ENCODE data around the gene B4GALT3.

Gene B4GALT3

DNA sequence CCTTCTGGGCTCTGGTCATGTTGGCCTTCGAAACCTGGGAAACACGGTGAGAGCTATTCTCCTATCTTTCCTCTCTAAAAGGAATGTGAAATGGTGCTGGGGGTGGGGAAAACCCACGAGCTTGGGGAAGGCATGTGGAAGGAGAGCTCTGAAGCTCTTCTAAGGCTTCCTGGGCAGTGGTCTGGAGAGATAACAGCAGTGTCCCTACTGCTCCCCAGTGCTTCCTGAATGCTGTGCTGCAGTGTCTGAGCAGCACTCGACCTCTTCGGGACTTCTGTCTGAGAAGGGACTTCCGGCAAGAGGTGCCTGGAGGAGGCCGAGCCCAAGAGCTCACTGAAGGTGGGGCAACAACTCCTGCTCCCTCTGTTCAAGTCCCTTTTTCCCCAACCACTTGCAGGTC, 15.3 kb downstream of the B4GALT3 start:
- in situ Hi-C loops (cut with HindIII; ENCODE audit: low pct_unique_long_range_greater_than_20kb, low sequenced_read_pairs): no loop called here
- no peak for DNase-seq (ENCODE audit: low read depth in 1 of 2, low spot score in 1 of 2)
- no peak for TF ChIP-seq JUND (IDR thresholded peaks at IDR 0.05; ENCODE audit: low read depth)

DNA sequence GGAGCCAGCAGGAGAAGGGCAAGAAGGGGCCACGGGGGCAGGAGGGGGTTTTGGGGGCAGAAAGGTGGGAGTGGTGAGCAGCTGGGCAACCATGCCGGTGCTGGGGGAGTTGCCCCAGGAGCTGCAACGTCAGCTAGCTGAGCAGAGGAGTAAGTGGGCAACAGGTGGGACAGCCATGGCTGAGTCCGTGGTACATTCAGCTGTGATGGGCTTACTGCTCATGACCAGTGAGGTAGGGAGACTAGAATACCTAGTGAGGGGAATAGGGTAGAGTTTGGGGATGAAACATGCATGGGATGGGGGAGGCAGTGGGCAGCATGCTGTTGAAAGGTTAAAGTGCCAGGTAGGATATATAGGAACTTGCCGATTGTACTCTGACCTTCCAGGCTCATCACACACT, 15.7 kb downstream of the B4GALT3 start:
- in situ Hi-C loops (cut with HindIII; ENCODE audit: low pct_unique_long_range_greater_than_20kb, low sequenced_read_pairs): no loop called here
- no peak for DNase-seq (ENCODE audit: low read depth in 1 of 2, low spot score in 1 of 2)
- no peak for TF ChIP-seq JUND (IDR thresholded peaks at IDR 0.05; ENCODE audit: low read depth)

DNA sequence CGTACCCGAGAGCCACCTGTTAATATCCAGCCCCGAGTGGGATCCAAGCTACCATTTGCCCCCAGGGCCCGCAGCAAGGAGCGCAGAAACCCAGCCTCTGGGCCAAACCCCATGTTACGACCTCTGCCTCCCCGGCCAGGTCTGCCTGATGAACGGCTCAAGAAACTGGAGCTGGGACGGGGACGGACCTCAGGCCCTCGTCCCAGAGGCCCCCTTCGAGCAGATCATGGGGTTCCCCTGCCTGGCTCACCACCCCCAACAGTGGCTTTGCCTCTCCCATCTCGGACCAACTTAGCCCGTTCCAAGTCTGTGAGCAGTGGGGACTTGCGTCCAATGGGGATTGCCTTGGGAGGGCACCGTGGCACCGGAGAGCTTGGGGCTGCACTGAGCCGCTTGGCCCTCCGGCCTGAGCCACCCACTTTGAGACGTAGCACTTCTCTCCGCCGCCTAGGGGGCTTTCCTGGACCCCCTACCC, 16.6 kb downstream of the B4GALT3 start:
- in situ Hi-C loops (cut with HindIII; ENCODE audit: low pct_unique_long_range_greater_than_20kb, low sequenced_read_pairs): no loop called here
- DNase-seq (ENCODE audit: low read depth in 1 of 2, low spot score in 1 of 2): no peak
- no peak for TF ChIP-seq JUND (IDR thresholded peaks at IDR 0.05; ENCODE audit: low read depth)

DNA sequence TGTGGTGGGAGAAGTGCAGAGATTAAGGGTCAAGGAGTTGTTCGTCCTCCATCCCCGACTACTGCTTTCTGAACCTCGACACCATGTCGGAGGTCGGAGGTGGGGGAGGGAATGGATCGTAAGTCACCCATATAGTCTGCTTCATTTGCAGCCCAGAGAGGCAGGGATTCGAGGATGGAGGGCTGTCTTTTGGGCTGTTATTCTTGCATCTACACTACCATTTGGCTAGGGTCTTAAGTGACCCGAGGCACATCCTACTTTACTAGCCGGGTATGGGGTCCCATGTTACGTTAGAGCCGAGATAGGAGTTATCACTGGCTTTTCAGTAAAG, 17.4 kb downstream of the B4GALT3 start:
- TF ChIP-seq JUND (IDR thresholded peaks at IDR 0.05; ENCODE audit: low read depth): no peak
- no peak for DNase-seq (ENCODE audit: low read depth in 1 of 2, low spot score in 1 of 2)
- in situ Hi-C loops (cut with HindIII; ENCODE audit: low pct_unique_long_range_greater_than_20kb, low sequenced_read_pairs): no loop called here

DNA sequence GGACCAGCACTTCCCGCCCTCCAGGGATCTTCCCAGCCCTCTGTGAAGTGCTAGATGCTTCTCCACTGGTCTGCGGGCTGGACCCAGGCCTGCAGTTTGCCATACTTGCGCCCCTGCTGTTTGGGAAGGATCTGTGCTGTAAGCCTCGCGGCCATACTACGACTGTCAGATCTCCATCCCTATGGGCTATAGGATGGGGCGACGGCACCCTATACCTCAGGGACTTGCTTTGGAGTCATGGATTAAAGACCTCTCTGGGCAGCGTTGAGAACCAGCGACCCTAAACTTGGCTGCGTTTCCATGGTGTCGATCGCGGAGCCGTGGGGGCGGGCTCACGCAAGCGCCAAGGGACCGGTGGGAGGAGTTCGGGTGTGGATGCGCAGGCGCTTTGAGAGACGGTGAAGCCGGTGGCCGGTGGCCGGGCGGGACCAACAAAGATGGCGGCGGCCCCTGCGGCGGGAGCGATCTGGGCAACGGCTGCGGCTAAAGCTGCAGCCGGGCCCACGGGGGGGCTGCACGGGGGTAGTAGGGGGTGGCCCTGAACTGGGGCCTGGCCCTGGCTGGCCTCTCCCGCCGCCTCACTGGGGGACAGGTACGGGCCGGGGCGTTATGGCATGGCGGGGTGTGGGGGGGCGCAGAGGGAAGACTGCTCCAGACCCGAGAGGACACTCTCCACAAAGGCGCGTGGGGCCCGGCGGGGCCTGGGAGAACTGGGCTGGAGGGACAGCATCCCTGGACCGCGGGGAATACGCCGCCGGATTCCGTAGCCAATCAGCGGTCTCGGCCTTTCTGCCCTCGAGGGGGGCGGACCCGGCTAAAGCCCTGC, 18.0 kb downstream of the B4GALT3 start, which contains the start of gene USP21:
Gene USP21, plus strand, starts transcription at position 414 of the 826 bp plus-strand sequence. CDS start 1,141 bp downstream, outside the sequence.
- in situ Hi-C loops (cut with HindIII; ENCODE audit: low pct_unique_long_range_greater_than_20kb, low sequenced_read_pairs): no loop called here
- peak; percentile 94 to 95 for DNase-seq (ENCODE audit: low read depth in 1 of 2, low spot score in 1 of 2)
- no peak for TF ChIP-seq JUND (IDR thresholded peaks at IDR 0.05; ENCODE audit: low read depth)

DNA sequence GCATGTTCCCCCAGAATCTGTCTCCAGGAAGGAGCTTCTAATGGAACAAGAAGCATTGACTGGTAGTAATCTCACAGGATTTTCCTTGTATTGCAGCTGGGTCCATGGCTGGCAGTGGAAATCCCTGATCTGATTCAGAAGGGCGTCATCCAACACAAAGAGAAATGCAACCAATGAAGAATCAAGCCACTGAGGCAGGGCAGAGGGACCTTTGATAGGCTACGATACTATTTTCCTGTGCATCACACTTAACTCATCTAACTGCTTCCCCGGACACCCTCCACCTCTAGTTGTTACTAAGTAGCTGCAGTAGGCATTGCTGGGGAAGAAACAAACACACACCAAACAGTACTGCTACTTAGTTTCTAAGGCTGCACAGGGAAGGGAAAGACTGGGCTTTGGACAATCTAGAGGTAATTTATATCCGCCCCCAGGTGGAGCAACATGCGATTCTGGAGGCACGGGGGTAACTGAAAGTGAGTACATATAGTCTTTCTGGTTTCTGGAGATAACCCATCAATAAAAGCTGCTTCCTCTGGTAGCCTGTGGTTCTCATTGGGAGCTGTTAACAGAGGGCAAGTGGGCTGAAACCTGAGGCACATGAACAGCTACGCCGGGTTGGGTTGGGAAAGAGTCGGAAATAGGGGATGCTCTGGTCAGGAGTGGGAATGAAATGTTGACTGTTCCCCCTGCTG, 18.8 kb downstream of the B4GALT3 start:
- DNase-seq (ENCODE audit: low read depth in 1 of 2, low spot score in 1 of 2): no peak
- in situ Hi-C loops (cut with HindIII; ENCODE audit: low pct_unique_long_range_greater_than_20kb, low sequenced_read_pairs): no loop called here
- no peak for TF ChIP-seq JUND (IDR thresholded peaks at IDR 0.05; ENCODE audit: low read depth)

DNA sequence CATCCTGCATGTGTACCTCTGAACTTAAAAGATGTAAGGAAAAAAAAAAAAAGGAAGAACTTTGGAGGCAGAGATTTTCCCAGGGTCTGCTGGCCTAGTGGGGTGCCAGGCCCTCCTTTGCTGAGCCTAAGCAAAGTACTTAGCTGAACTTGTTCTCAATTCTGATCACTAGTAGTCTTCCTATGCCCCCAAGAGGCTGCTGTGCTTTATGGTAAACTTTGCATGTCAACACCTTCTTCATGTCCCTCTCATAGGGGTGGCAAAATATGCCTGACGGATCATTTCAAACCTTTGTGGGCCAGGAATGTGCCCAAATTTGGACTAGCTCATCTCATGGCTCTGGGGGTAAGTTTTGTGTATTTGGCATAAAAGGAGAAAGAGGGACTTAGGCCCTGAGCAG, 19.4 kb downstream of the B4GALT3 start:
- DNase-seq (ENCODE audit: low read depth in 1 of 2, low spot score in 1 of 2): no peak
- in situ Hi-C loops (cut with HindIII; ENCODE audit: low pct_unique_long_range_greater_than_20kb, low sequenced_read_pairs): no loop called here
- TF ChIP-seq JUND (IDR thresholded peaks at IDR 0.05; ENCODE audit: low read depth): no peak

DNA sequence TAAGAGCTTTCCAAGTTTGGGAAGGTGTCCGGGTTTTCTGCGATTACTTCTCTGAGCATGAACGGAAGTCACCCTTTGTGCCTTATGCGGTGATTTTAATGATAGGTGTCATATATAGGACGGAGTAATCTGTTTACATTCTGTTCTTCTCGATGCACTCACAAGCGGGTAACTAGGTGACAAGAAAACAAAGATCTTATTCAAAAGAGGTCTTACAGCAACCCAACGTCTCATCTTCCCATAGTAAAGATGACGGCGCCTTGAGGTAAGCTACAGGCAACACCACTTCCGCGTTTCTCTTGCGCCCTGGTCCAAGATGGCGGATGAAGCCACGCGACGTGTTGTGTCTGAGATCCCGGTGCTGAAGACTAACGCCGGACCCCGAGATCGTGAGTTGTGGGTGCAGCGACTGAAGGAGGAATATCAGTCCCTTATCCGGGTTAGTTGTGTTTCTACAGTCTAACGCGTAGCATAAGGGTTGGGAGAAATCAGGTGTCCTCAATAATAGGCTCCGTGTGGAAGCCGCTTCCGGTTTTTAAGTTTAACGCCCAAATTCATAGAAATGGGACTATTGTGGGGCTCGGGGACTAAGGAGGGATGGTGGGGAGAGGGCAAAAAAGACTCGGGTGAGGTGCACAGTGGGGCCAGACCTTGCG, 23.5 kb downstream of the B4GALT3 start, which contains the start of gene UFC1:
Gene UFC1, plus strand, starts transcription at position 297 of the 656 bp plus-strand sequence. Its CDS starts 20 bp downstream, at position 317.
- in situ Hi-C loops (cut with HindIII; ENCODE audit: low pct_unique_long_range_greater_than_20kb, low sequenced_read_pairs): no loop called here
- 0 out of 2 replicates have a peak, but pooled peaks have one; percentile 25 for TF ChIP-seq JUND (IDR thresholded peaks at IDR 0.05; ENCODE audit: low read depth)

DNA sequence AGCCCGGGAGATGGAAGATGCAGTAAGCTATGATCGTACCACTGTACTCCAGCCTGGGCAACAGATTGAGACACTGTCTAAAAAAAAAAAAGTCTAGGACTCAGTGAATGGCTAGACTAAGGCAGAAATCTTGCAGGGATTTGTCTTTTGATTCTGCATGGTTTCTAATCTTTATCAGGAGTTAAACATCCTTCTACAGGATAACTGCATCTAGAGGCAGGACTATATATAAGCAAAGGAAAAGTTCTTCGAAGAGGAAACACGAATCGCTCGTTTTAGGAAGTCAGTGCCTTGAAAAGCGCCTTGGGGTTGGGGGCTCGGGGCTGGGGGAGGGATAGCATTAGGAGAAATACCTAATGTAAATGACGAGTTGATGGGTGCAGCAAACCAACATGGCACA, 24.1 kb downstream of the B4GALT3 start:
- in situ Hi-C loops (cut with HindIII; ENCODE audit: low pct_unique_long_range_greater_than_20kb, low sequenced_read_pairs): no loop called here
- TF ChIP-seq JUND (IDR thresholded peaks at IDR 0.05; ENCODE audit: low read depth): no peak
- DNase-seq (ENCODE audit: low read depth in 1 of 2, low spot score in 1 of 2): no peak

More for the DNA sequence above, 23.5 kb downstream of the B4GALT3 start, which contains the start of gene UFC1:
- peak; percentile 71 to 95 for DNase-seq (ENCODE audit: low read depth in 1 of 2, low spot score in 1 of 2)

DNA sequence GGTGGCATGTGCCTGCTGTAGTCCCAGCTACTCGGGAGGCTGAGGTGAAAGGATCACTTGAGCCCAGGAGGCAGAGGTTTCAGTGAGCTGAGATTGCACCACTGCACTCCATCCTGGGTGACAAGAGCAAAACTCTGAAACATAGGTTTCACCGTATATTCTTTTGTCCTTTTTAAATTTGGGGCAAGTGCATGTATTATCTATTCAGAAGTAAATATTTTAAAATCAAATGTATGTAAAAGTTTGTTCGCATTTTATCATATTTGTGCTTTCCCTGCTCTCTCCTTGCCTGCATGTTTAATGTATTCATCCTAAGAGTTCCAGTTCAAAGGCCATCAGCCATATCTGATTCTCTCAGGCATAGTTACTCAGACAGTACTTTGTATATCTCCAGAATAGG, 31.5 kb downstream of the B4GALT3 start:
- in situ Hi-C loops (cut with HindIII; ENCODE audit: low pct_unique_long_range_greater_than_20kb, low sequenced_read_pairs): no loop called here
- DNase-seq (ENCODE audit: low read depth in 1 of 2, low spot score in 1 of 2): no peak

DNA sequence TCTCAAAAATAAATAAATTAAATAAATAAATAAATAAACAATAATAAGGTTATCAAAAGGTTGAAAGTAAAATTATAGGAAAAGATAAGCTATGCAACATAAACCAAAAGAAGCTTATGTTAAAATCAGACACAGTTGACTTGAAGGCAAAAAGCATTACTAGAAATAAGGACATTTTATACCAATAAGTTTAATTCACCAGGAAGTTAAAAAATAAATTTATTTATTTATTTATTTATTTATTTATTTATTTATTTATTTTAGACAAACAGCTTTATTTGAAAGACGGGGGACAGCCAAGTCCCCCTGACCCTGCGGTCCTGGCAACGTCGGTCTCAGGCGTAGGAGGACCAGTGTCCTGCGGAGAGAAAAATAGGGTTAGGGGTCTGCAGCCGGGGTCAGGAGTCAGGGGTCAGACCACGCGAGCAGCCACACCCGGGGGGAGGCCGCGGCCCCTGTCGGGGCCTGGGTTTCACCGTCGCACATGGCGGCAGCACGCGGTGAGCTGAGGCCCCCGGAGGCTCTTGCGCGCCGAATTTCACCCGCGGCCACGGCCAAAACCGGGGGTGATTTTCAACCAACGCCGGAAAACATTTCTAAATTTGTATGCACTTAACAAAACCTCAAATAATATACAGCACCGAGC, 36.4 kb downstream of the B4GALT3 start:
- in situ Hi-C loops (cut with HindIII; ENCODE audit: low pct_unique_long_range_greater_than_20kb, low sequenced_read_pairs): no loop called here
- TF ChIP-seq JUND (IDR thresholded peaks at IDR 0.05; ENCODE audit: low read depth): no peak
- DNase-seq (ENCODE audit: low read depth in 1 of 2, low spot score in 1 of 2): no peak

More for the DNA sequence above, 31.5 kb downstream of the B4GALT3 start:
- TF ChIP-seq JUND (IDR thresholded peaks at IDR 0.05; ENCODE audit: low read depth): no peak

DNA sequence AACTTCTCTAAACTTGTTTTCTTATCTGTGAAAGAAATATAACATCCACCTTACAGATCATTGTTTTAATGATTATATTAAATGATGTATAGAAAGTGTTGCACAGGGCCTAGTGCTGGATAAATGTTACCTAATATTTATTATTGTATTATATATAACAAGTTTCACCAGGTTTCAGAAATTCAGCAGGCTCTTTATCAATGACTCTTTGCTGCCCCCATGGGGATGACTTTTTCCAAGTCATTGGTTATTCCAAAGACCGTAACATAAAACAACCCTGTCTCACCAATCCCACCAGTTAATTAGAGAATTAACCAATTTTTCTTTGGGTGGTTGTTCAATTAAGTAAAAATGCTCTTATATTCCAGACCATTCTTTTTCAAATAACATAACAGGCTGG, 37.5 kb downstream of the B4GALT3 start:
- TF ChIP-seq JUND (IDR thresholded peaks at IDR 0.05; ENCODE audit: low read depth): no peak
- in situ Hi-C loops (cut with HindIII; ENCODE audit: low pct_unique_long_range_greater_than_20kb, low sequenced_read_pairs): no loop called here
- DNase-seq (ENCODE audit: low read depth in 1 of 2, low spot score in 1 of 2): peak in 1 of 2 experiments; percentile 67
